Measurements from ENCODE around the gene CEP192.

DNA sequence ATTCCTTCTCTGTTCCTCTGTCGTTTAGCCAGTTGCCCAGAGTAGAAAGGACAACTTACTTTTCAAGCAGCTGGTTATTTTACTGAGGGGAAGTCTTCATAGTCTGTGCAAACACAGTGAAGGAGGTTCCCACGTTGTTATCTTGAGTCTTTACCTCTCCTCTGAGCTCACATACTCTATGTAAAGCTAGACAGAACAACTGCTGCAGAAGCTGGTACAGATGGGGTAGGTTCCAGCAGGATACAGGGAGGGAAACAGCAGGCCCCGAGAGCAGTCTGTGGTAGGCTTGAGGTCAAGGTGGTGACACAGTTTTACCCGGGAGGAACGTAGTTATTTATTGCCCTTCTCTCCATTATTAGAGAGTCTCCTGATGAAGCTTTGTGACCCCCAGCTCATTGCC lies 134.0 kb downstream of the CEP192 start:
- no peak for TF ChIP-seq CTCF (conservative IDR thresholded peaks at IDR 0.05; ENCODE audit: low read depth, low read length)
- TF ChIP-seq RAD21 (IDR thresholded peaks at IDR 0.05; ENCODE audit: low read length) = no peak
- no peak for TF ChIP-seq CEBPB (IDR thresholded peaks at IDR 0.05; ENCODE audit: low read depth, low read length)
- TF ChIP-seq POLR2A (IDR thresholded peaks at IDR 0.05; ENCODE audit: low read depth, low read length) = no peak
- no peak for TF ChIP-seq FOS (IDR thresholded peaks at IDR 0.05; ENCODE audit: low read depth, low read length)
- TF ChIP-seq MAFK (IDR thresholded peaks at IDR 0.05; ENCODE audit: low read depth, low read length) = no peak
- TF ChIP-seq BHLHE40 (IDR thresholded peaks at IDR 0.05; ENCODE audit: low read depth, low read length) = no peak
- no peak for TF ChIP-seq MAZ (IDR thresholded peaks at IDR 0.05; ENCODE audit: borderline replicate concordance, low read depth, low read length)
- TF ChIP-seq, protein P1, sequence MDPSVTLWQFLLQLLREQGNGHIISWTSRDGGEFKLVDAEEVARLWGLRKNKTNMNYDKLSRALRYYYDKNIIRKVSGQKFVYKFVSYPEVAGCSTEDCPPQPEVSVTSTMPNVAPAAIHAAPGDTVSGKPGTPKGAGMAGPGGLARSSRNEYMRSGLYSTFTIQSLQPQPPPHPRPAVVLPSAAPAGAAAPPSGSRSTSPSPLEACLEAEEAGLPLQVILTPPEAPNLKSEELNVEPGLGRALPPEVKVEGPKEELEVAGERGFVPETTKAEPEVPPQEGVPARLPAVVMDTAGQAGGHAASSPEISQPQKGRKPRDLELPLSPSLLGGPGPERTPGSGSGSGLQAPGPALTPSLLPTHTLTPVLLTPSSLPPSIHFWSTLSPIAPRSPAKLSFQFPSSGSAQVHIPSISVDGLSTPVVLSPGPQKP (IDR thresholded peaks at IDR 0.05; ENCODE audit: borderline replicate concordance, low read depth, low read length) = no peak
- TF ChIP-seq MXI1 (IDR thresholded peaks at IDR 0.05; ENCODE audit: borderline replicate concordance, low read depth, low read length) = no peak
- TF ChIP-seq RFX5 (IDR thresholded peaks at IDR 0.05; ENCODE audit: low read depth, low read length) = no peak
- no peak for TF ChIP-seq SMC3 (IDR thresholded peaks at IDR 0.05; ENCODE audit: low read depth, low read length)
- TF ChIP-seq, protein P2, sequence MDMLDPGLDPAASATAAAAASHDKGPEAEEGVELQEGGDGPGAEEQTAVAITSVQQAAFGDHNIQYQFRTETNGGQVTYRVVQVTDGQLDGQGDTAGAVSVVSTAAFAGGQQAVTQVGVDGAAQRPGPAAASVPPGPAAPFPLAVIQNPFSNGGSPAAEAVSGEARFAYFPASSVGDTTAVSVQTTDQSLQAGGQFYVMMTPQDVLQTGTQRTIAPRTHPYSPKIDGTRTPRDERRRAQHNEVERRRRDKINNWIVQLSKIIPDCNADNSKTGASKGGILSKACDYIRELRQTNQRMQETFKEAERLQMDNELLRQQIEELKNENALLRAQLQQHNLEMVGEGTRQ (IDR thresholded peaks at IDR 0.05; ENCODE audit: low read depth, low read length) = no peak
- no peak for TF ChIP-seq CHD1 (IDR thresholded peaks at IDR 0.05; ENCODE audit: low read depth, low read length)

All from IMR-90 (cell line).